Measurements from ENCODE around the gene ZNF385B. TPM values are rescaled to one million over a fixed set of nuclear protein-coding genes. Genes with fewer than 3 reads are reported as not detected.

Gene ZNF385B
- total and polyA plus RNA-seq, 2 donors (not counting 1 experiment from before 2014, with no cell fraction given) = not detected

- Histone ChIP-seq H3K4me1 (ENCODE audit: control insufficient read depth in 2 of 2, insufficient read depth in 2 of 2, low read length in 2 of 2) (no peaks in the 10 kb centered on the region), H3K79me2 (ENCODE audit: control insufficient read depth, insufficient read depth, low read length) (no peaks in the 10 kb centered on the region), H3K36me3 (replicated peaks in 1 of 2; ENCODE audit: control extremely low read depth in 1 of 2, control insufficient read depth in 1 of 2, extremely low read depth in 1 of 2, insufficient read depth in 2 of 2, low read length in 1 of 2) (no peaks in the 10 kb centered on the region), H2AFZ (ENCODE audit: insufficient read depth, low read depth, low read length, poor library complexity, severe bottlenecking) (no peak overlapping the region), H3K4me2 (replicated peaks; ENCODE audit: low read depth, low read length, poor library complexity, severe bottlenecking) (no peak overlapping the region), H3K27ac (ENCODE audit: low read length in 2 of 2) (no peak overlapping the region), H3K27me3 (replicated peaks in 1 of 4; ENCODE audit: control extremely low read depth in 1 of 4, control insufficient read depth in 3 of 4, insufficient read depth in 4 of 4, low read length in 3 of 4) (no peaks in the 10 kb centered on the region), H3K9me3 (ENCODE audit: control extremely low read depth in 1 of 3, control insufficient read depth in 2 of 3, insufficient read depth in 1 of 3, low read length in 2 of 3) (no peaks in the 10 kb centered on the region), H4K20me1 (ENCODE audit: control insufficient read depth, insufficient read depth, low read length, poor library complexity, severe bottlenecking) (no peaks in the 10 kb centered on the region), H3K4me3 (ENCODE audit: control extremely low read depth in 1 of 5, extremely low read depth in 1 of 5, insufficient read depth in 1 of 5, low read depth in 2 of 5, low read length in 4 of 5) (no peak overlapping the region), H3K9ac (ENCODE audit: low read length) (no peak overlapping the region)
- ChIA-PET CTCF (no interaction called here), POLR2A (no interaction called here)
- WGBS (ENCODE audit: insufficient coverage) = 75% methylated on average over 2 of the region's 5 CpGs
- no peaks in the 10 kb centered on the region for H3K9me3 Mint-ChIP-seq (ENCODE audit: insufficient read depth)
- H3K27me3 Mint-ChIP-seq = no peaks in the 10 kb centered on the region
- DNase-seq = no peak
- no peak overlapping the region for H3K27ac Mint-ChIP-seq
- no peak for TF ChIP-seq EZH2 (IDR thresholded peaks at IDR 0.05; ENCODE audit: borderline replicate concordance, insufficient read depth, low read depth, low read length, poor library complexity, severe bottlenecking)
- ATAC-seq (ENCODE audit: low read depth) = no peak
- H3K4me3 Mint-ChIP-seq = no peak overlapping the region
- intact Hi-C loops (cut with micrococcal nuclease) = no loop called here
- no peaks in the 10 kb centered on the region for H3K4me1 Mint-ChIP-seq
These were observed 336.5 kb downstream of the ZNF385B start for GRCh38 chr2:179524809-179525339.

GRCh38 chr2:179521944-179522343 lies 339.5 kb downstream of the ZNF385B start:
- H3K4me2 ChIP-seq (replicated peaks; ENCODE audit: low read depth, low read length, poor library complexity, severe bottlenecking) = no peak overlapping the region
- no peak overlapping the region for H2AFZ ChIP-seq (ENCODE audit: insufficient read depth, low read depth, low read length, poor library complexity, severe bottlenecking)
- Mint-ChIP-seq H3K27me3 (no peaks in the 10 kb centered on the region), H3K4me1 (no peaks in the 10 kb centered on the region), H3K9me3 (ENCODE audit: insufficient read depth) (no peaks in the 10 kb centered on the region), H3K4me3 (no peak overlapping the region), H3K27ac (no peak overlapping the region)
- H3K79me2 ChIP-seq (ENCODE audit: control insufficient read depth, insufficient read depth, low read length) = no peaks in the 10 kb centered on the region
- intact Hi-C loops (cut with micrococcal nuclease) = no loop called here
- no CpG with 5 or more reads among the region's 1 CpG for WGBS (ENCODE audit: insufficient coverage)
- H3K27ac ChIP-seq (ENCODE audit: low read length in 2 of 2) = no peak overlapping the region
- H3K36me3 ChIP-seq (replicated peaks in 1 of 2; ENCODE audit: control extremely low read depth in 1 of 2, control insufficient read depth in 1 of 2, extremely low read depth in 1 of 2, insufficient read depth in 2 of 2, low read length in 1 of 2) = no peaks in the 10 kb centered on the region
- H3K9ac ChIP-seq (ENCODE audit: low read length) = no peak overlapping the region
- CTCF ChIA-PET = interaction anchor here (0.5 kb wide), 1 partner anchor 20 kb away, joined by 3 read pairs; no protein-coding TSS in a partner anchor
- H3K4me3 ChIP-seq (ENCODE audit: control extremely low read depth in 1 of 5, extremely low read depth in 1 of 5, insufficient read depth in 1 of 5, low read depth in 2 of 5, low read length in 4 of 5) = no peak overlapping the region
- peaks cover 0 to 3% (median 0%) of the 10 kb centered on the region in 4 experiments for H3K27me3 ChIP-seq (replicated peaks in 1 of 4; ENCODE audit: control extremely low read depth in 1 of 4, control insufficient read depth in 3 of 4, insufficient read depth in 4 of 4, low read length in 3 of 4)
- ATAC-seq (ENCODE audit: low read depth) (no peak), DNase-seq (no peak)
- H3K9me3 ChIP-seq (ENCODE audit: control extremely low read depth in 1 of 3, control insufficient read depth in 2 of 3, insufficient read depth in 1 of 3, low read length in 2 of 3) = no peaks in the 10 kb centered on the region
- no peak for TF ChIP-seq EZH2 (IDR thresholded peaks at IDR 0.05; ENCODE audit: borderline replicate concordance, insufficient read depth, low read depth, low read length, poor library complexity, severe bottlenecking)
- TF ChIP-seq CTCF (IDR thresholded peaks at IDR 0.05) = no peak
- no peaks in the 10 kb centered on the region for H4K20me1 ChIP-seq (ENCODE audit: control insufficient read depth, insufficient read depth, low read length, poor library complexity, severe bottlenecking)
- no peaks in the 10 kb centered on the region for H3K4me1 ChIP-seq (ENCODE audit: control insufficient read depth in 2 of 2, insufficient read depth in 2 of 2, low read length in 2 of 2)
- POLR2A ChIA-PET = no interaction called here

All from B cell (primary cell).